VCaP (cell line): Measurements from ENCODE around the gene LRRC58.
A peak's percentile ranks its signal among the peaks of the same experiment; 100 is the strongest.
"Not testable (repeated sequence)": the region's sequence is repeated elsewhere in the genome, so short reads cannot be mapped to it uniquely, and the experiment has no call there.

ENCODE experiments used
- H3K27ac ChIP-seq: fragments of 450-650 bp; 2 replicates; pipeline ENCODE4 v1.5.1; 2017
- CTCF ChIP-seq: fragments of 450-650 bp; conservative IDR thresholded peaks from 2 replicates; pipeline ENCODE4 v1.5.1; 2017; ENCODE audit warnings: mild to moderate bottlenecking, moderate library complexity

The LRRC58 gene

DNA sequence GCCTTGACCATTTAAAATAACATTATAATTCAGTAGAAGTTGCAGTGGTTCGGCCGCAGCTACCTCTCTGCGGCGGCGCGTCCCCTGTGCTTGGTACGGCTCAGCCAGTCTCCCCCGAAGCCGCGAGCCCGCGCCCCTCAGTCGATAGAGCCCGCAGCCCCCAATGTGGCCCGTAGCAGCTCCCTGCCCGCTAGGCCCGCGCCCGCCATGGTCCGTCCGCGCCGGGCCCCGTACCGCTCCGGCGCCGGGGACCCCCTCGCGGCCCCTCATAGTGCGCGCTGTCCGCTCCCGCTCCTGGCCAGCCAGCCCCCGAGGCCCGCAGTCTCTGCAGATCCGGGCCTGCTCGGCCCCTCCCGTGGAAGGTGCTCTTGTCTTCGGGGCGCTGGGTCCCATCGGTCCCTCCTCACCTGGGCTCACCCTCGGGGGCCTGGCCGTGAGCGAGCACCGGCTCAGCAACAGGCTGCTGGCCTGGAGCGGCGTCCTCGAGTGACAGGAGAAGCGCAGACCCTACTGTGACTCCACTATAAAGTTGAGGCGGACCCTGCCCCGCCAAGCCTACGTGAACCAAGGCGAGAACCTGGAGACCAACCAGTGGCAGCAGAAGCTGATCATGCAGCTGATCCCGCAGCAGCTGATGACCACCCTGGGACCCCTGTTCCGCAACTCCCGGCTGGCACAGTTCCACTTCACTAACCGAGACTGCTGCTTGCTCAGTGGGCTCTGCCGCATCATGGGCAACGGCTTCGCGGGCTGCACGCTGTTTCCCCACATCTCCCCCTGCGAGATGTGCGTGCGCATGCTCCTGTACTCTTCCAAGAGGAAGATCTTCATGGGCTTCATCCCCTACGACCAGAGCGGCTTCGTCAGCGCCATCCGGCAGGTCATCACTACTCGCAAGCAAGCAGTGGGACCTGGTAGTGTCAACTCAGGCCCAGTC, 42.4 kb downstream of the LRRC58 start:
- no peak for TF ChIP-seq CTCF

GRCh38 chr3:120304616-120305015, 44.5 kb downstream of the LRRC58 start:
- TF ChIP-seq CTCF, result no peak
- H3K27ac ChIP-seq, result peak overlapping the region; percentile 31; the same call in 1 of the 2 replicates

More for the DNA sequence above, 42.4 kb downstream of the LRRC58 start:
- H3K27ac ChIP-seq, result no peak overlapping the region

DNA sequence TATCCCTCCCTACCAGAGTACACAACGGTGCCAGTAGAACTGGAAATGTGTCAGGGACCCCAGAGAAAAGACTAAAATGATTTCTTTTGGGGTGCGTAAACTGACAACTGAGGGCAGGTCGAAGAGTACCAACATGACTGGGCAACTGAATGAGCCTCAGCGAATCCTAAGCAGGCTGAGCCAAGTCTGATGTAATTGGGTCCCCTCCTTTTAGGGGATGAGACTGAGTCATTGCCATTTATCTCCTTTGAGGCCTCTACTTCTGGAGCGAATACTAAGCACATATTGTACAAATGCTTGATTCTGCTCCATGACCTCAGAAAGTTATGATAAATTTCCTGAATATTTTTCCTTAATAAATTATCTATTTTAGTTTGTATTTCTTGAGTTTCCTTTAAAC, 46.8 kb downstream of the LRRC58 start:
- no peak for TF ChIP-seq CTCF

GRCh38 chr3:120300971-120301370, 48.2 kb downstream of the LRRC58 start:
- TF ChIP-seq CTCF, result no peak
- H3K27ac ChIP-seq, result no peak overlapping the region

More for the DNA sequence above, 46.8 kb downstream of the LRRC58 start:
- H3K27ac ChIP-seq, result no peak overlapping the region

GRCh38 chr3:120299403-120299802, 49.8 kb downstream of the LRRC58 start:
- no peak overlapping the region for H3K27ac ChIP-seq
- no peak for TF ChIP-seq CTCF

DNA sequence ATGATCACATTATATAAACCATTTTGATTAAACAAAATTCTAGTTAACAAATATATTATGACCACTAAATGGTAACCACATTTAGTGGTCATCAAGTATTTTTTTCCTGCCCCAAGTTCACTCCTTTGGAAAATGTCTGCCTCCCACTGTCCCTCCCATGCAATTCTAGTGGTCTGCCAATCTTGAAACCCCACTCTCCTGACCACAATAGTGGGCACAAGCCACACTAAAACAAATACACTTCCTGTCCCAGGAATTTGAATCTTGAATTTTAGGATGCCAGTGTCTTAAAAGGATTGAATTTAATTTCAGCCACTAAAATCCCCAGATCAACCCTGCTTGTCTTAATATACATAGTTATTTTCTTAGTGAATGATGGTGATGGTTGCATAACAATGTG, 50.2 kb downstream of the LRRC58 start:
- H3K27ac ChIP-seq, result no peak overlapping the region
- no peak for TF ChIP-seq CTCF

- H3K27ac ChIP-seq, result not testable (repeated sequence)
Observed at GRCh38 chr3:120291552-120291951, 57.6 kb downstream of the LRRC58 start.

DNA sequence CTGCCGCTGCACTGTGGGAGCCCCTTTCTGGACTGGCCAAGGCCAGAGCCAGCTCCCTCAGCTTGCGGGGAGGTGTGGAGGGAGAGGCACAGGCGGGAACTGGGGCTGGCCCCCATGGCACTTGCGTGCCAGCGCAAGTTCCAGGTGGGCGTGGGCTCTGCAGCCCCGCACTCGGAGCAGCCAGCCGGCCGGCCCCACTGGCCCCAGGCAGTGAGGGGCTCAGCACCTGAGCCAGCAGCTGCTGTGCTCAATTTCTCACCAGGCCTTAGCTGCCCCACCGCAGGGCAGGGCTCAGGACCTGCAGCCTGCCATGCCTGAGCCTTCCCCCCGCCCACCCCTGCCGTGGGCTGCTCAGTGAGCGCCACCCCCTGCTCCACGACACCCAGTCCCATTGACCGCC, 59.5 kb downstream of the LRRC58 start:
- H3K27ac ChIP-seq, result no peak overlapping the region
- no peak for TF ChIP-seq CTCF
